Measurements from ENCODE around the gene LANCL1.

Gene LANCL1
- total RNA-seq = 23.5 to 71.3 (median 41.7) reads per million in 9 experiments

- peak within 1 kb of the TSS; percentile 97 to 99 for H3K4me3 Mint-ChIP-seq
- ATAC-seq (replicated peaks) (peak; percentile 97), DNase-seq (peak; percentile 73 to 78 (median 74))
- H3K27ac Mint-ChIP-seq = peak within 1 kb of the TSS; percentile 99
- no peaks in the 10 kb centered on the region for H3K9me3 Mint-ChIP-seq
- peaks cover 33 to 61% of the 10 kb centered on the region in 2 donors for H3K4me1 Mint-ChIP-seq (ENCODE audit: low read depth in 2 of 2)
- no peaks in the 10 kb centered on the region for H3K27me3 Mint-ChIP-seq
- peaks cover 26% of the 10 kb centered on the region for H3K36me3 Mint-ChIP-seq (ENCODE audit: insufficient read depth)
Observed at GRCh38 chr2:210476194-210477128, at the start of gene LANCL1. LANCL1 (minus strand) TSS chr2:210476759; CDS start chr2:210476396, 363 bp downstream.

DNA sequence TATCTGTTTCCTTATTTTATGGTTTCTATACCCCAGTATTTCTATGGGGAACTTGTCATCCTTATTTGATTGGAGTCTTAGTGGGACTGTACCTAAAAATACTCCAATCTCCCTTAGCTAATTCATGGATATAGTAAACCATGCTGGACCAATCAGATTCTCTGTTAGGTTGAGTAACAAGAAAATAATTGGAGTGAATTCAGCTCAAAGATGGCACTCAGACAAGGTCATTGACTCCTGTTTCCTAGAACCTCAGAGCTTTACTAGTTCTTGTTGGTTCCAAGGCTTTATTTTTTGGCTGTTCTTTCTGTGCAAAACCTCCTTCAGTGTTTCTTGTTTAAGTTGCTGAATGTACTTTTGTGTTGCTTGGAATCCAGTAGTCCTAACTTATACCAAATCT, 48.0 kb upstream of the LANCL1 start:
- Mint-ChIP-seq H3K9me3 (no peaks in the 10 kb centered on the region), H3K4me3 (no peak overlapping the region), H3K27me3 (peaks cover 14% of the 10 kb centered on the region in 2 donors), H3K27ac (no peak overlapping the region), H3K4me1 (ENCODE audit: low read depth in 2 of 2) (no peaks in the 10 kb centered on the region), H3K36me3 (ENCODE audit: insufficient read depth) (no peaks in the 10 kb centered on the region)
- ATAC-seq (replicated peaks) (no peak), DNase-seq (no peak)

- DNase-seq = no peak
- Mint-ChIP-seq H3K27ac (no peak overlapping the region), H3K4me3 (no peak overlapping the region), H3K9me3 (no peaks in the 10 kb centered on the region), H3K4me1 (ENCODE audit: low read depth in 2 of 2) (no peaks in the 10 kb centered on the region), H3K27me3 (peaks cover 14% of the 10 kb centered on the region in 2 donors), H3K36me3 (ENCODE audit: insufficient read depth) (no peaks in the 10 kb centered on the region)
- no peak for ATAC-seq (replicated peaks)
Observed at GRCh38 chr2:210523650-210524289, 47.2 kb upstream of the LANCL1 start.

GRCh38 chr2:210522399-210522798, 45.8 kb upstream of the LANCL1 start:
- no peak for DNase-seq
- Mint-ChIP-seq H3K27ac (no peak overlapping the region), H3K27me3 (peaks cover 14% of the 10 kb centered on the region in 2 donors), H3K9me3 (no peaks in the 10 kb centered on the region), H3K4me3 (no peak overlapping the region), H3K4me1 (ENCODE audit: low read depth in 2 of 2) (no peaks in the 10 kb centered on the region), H3K36me3 (ENCODE audit: insufficient read depth) (no peaks in the 10 kb centered on the region)
- no peak for ATAC-seq (replicated peaks)

DNA sequence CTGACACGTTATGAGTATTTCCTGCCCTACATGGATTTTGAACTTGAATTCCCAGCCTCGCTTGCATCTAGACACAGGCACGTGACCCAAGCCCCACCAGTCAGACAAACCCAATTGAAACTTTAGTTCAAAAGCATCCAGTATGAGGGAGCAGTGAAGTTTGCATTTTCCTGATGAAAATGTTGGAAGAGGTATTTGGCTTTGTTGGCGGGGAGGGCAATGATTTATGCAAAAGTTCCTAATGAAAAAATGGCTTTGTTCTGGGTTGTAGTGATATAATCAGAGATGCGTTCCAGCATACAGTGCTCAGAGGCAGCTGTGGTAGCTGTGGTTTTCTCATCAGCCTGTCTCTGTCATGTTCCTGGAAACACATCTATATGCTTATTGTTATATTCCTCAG, 43.0 kb upstream of the LANCL1 start:
- ATAC-seq (replicated peaks) = no peak
- no peak for DNase-seq
- H3K9me3 Mint-ChIP-seq = peaks cover 0 to under 1% of the 10 kb centered on the region in 2 donors
- H3K4me1 Mint-ChIP-seq (ENCODE audit: low read depth in 2 of 2) = no peaks in the 10 kb centered on the region
- no peak overlapping the region for H3K4me3 Mint-ChIP-seq
- H3K27me3 Mint-ChIP-seq = peaks cover 24 to 28% of the 10 kb centered on the region in 2 donors
- no peaks in the 10 kb centered on the region for H3K36me3 Mint-ChIP-seq (ENCODE audit: insufficient read depth)
- no peak overlapping the region for H3K27ac Mint-ChIP-seq

- no peak for ATAC-seq (replicated peaks)
- Mint-ChIP-seq H3K36me3 (ENCODE audit: insufficient read depth) (no peaks in the 10 kb centered on the region), H3K4me1 (ENCODE audit: low read depth in 2 of 2) (no peaks in the 10 kb centered on the region), H3K27ac (no peak overlapping the region), H3K27me3 (peaks cover 21 to 35% of the 10 kb centered on the region in 2 donors), H3K4me3 (no peak overlapping the region), H3K9me3 (peaks cover 0 to 2% of the 10 kb centered on the region in 2 donors)
- DNase-seq = no peak
Observed at GRCh38 chr2:210517264-210517663, 40.7 kb upstream of the LANCL1 start.

DNA sequence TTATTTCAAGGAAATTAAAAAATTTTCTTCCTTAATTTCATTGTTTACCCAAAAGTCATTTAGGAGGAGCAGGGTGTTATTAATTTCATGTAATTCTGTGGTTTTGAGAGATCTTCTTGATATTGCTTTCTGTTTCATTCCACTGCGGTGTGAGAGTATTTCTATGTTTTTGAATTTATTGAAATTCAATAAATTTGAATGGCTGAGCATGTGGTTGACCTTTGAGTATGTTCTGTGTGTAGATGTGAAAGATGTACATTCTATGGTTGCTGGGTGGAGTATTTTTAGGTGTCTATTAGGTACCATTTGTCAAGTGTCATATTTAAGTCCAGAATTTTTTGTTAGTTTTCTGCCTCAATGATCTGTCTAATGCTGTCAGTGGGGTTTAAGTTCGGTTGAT, 39.4 kb upstream of the LANCL1 start:
- H3K27ac Mint-ChIP-seq = no peak overlapping the region
- H3K27me3 Mint-ChIP-seq = peaks cover 16 to 30% of the 10 kb centered on the region in 2 donors
- H3K36me3 Mint-ChIP-seq (ENCODE audit: insufficient read depth) = no peaks in the 10 kb centered on the region
- ATAC-seq (replicated peaks) (no peak), DNase-seq (no peak)
- H3K4me3 Mint-ChIP-seq = no peak overlapping the region
- H3K9me3 Mint-ChIP-seq = peaks cover 0 to 2% of the 10 kb centered on the region in 2 donors
- H3K4me1 Mint-ChIP-seq (ENCODE audit: low read depth in 2 of 2) = no peaks in the 10 kb centered on the region

GRCh38 chr2:210503725-210504191, 27.2 kb upstream of the LANCL1 start:
- no peak overlapping the region for H3K4me3 Mint-ChIP-seq
- peaks cover 0 to 5% of the 10 kb centered on the region in 2 donors for H3K4me1 Mint-ChIP-seq (ENCODE audit: low read depth in 2 of 2)
- no peak for ATAC-seq (replicated peaks)
- H3K9me3 Mint-ChIP-seq = peaks cover 8 to 9% of the 10 kb centered on the region in 2 donors
- H3K27me3 Mint-ChIP-seq = peaks cover 27 to 53% of the 10 kb centered on the region in 2 donors
- no peaks in the 10 kb centered on the region for H3K36me3 Mint-ChIP-seq (ENCODE audit: insufficient read depth)
- no peak overlapping the region for H3K27ac Mint-ChIP-seq
- DNase-seq = no peak

DNA sequence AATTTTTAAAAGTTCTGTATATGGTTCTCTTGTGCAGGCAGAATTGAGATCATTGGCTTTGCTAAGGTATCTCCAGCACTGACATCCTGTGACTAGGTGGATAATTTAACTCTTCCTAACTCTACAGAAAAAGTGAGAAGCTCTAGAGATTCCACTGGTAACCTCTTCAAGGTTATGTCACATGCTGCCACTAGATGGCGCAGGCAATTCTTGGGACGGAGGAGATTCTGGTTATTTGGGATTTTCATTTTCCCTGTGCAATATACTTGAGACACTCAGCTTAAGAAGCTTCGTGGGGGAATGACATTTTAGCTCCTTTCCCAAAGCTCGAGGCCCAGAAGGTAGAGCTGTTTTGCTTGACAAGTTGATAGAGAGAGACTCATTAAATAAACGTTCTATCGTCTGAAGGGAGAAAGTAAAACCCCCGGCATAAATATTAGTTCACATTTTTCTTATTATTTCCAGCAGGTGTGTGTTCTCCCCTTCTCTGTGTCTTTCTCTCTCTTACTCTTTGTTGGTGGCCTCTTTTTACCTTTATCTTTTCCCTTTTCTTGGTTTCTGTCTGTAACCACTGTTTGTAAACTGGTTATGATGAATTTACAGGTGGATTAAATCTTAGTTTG, 26.6 kb upstream of the LANCL1 start:
- peak in 2 of 3 experiments; percentile 7 to 15 for DNase-seq
- H3K4me1 Mint-ChIP-seq (ENCODE audit: low read depth in 2 of 2) = peaks cover 0 to 5% of the 10 kb centered on the region in 2 donors

GRCh38 chr2:210496512-210496911, 20.0 kb upstream of the LANCL1 start:
- H3K27ac Mint-ChIP-seq = no peak overlapping the region
- H3K9me3 Mint-ChIP-seq = peaks cover 0 to 5% of the 10 kb centered on the region in 2 donors
- no peaks in the 10 kb centered on the region for H3K36me3 Mint-ChIP-seq (ENCODE audit: insufficient read depth)
- no peak overlapping the region for H3K4me3 Mint-ChIP-seq
- DNase-seq = no peak
- ATAC-seq (replicated peaks) = no peak
- peaks cover 17 to 29% of the 10 kb centered on the region in 2 donors for H3K27me3 Mint-ChIP-seq
- peaks cover 0 to 2% of the 10 kb centered on the region in 2 donors for H3K4me1 Mint-ChIP-seq (ENCODE audit: low read depth in 2 of 2)

More for the DNA sequence above, 26.6 kb upstream of the LANCL1 start:
- Mint-ChIP-seq H3K27me3 (peaks cover 33 to 59% of the 10 kb centered on the region in 2 donors), H3K36me3 (ENCODE audit: insufficient read depth) (no peaks in the 10 kb centered on the region), H3K27ac (no peak overlapping the region), H3K9me3 (peaks cover 8 to 9% of the 10 kb centered on the region in 2 donors), H3K4me3 (no peak overlapping the region)
- ATAC-seq (replicated peaks) = no peak

- Mint-ChIP-seq H3K4me1 (ENCODE audit: low read depth in 2 of 2) (peaks cover 0 to 2% of the 10 kb centered on the region in 2 donors), H3K36me3 (ENCODE audit: insufficient read depth) (no peaks in the 10 kb centered on the region), H3K9me3 (no peaks in the 10 kb centered on the region), H3K27me3 (peaks cover 11 to 21% of the 10 kb centered on the region in 2 donors), H3K4me3 (no peak overlapping the region), H3K27ac (no peak overlapping the region)
- ATAC-seq (replicated peaks) (no peak), DNase-seq (no peak)
Observed at GRCh38 chr2:210493528-210493927, 17.0 kb upstream of the LANCL1 start.

- Mint-ChIP-seq H3K36me3 (ENCODE audit: insufficient read depth) (peaks cover 3% of the 10 kb centered on the region), H3K27me3 (no peaks in the 10 kb centered on the region), H3K27ac (peak overlapping the region in 1 of 2 donors; percentile 57), H3K9me3 (peaks cover 3 to 16% of the 10 kb centered on the region in 2 donors), H3K4me3 (no peak overlapping the region), H3K4me1 (ENCODE audit: low read depth in 2 of 2) (peaks cover 25 to 35% of the 10 kb centered on the region in 2 donors)
- DNase-seq = no peak
- no peak for ATAC-seq (replicated peaks)
Observed at GRCh38 chr2:210481601-210482175, 5.1 kb upstream of the LANCL1 start.

- H3K4me3 Mint-ChIP-seq = peak overlapping the region in 1 of 2 donors; percentile 18
- peaks cover 10% of the 10 kb centered on the region for H3K36me3 Mint-ChIP-seq (ENCODE audit: insufficient read depth)
- H3K4me1 Mint-ChIP-seq (ENCODE audit: low read depth in 2 of 2) = peaks cover 27 to 38% of the 10 kb centered on the region in 2 donors
- H3K27ac Mint-ChIP-seq = peak overlapping the region; percentile 38 to 57
- no peaks in the 10 kb centered on the region for H3K27me3 Mint-ChIP-seq
- no peak for DNase-seq
- no peak for ATAC-seq (replicated peaks)
- H3K9me3 Mint-ChIP-seq = peaks cover 3 to 16% of the 10 kb centered on the region in 2 donors
Observed at GRCh38 chr2:210480764-210481163, 4.2 kb upstream of the LANCL1 start.

Measured in effector memory CD8-positive, alpha-beta T cell (primary cell).